Caco-2 (cell line): ENCODE measurements around the gene FHAD1. TPM values are rescaled to one million over a fixed set of nuclear protein-coding genes. Genes with fewer than 3 reads are reported as not detected.

Source experiments
- BruUV-seq: library from RNA; stranded (reverse); fragments of 400-500 nt; replicated peaks from 2 replicates; lab custom pipeline; 2021; lab: Mats Ljungman, UMichigan
- CTCF ChIA-PET: fragments of 300-600 bp; sonication (Branson Sonifier 250); formaldehyde crosslinking; loops from one replicate; lab custom pipeline; 2022; ENCODE audit warnings: antibody characterized with exemption; lab: Charles Lee
- POLR2A ChIA-PET: fragments of 300-600 bp; sonication (Branson Sonifier 250); formaldehyde crosslinking; loops from one replicate; lab custom pipeline; 2022; ENCODE audit warnings: antibody characterized with exemption; lab: Charles Lee
- DNase-seq, 2 experiments: peaks; one replicate each; pipeline versions ENCODE4 v3.0.0 to v3.0.0-alpha.2; 2020 to 2022
- H3K27me3 ChIP-seq: replicated peaks from 2 replicates; pipeline ENCODE4 v1.6.0; 2011; ENCODE audit warnings: low read length; ENCODE audit not compliant: control insufficient read depth, insufficient read depth
- H3K36me3 ChIP-seq: 2 replicates; pipeline ENCODE4 v1.5.1; 2011; ENCODE audit warnings: low read length; ENCODE audit not compliant: control insufficient read depth, insufficient read depth
- H3K4me1 ChIP-seq: fragments of 250-450 bp; sonication (Bioruptor Pico); 2 replicates; pipeline ENCODE4 v1.5.1; 2020; ENCODE audit warnings: mild to moderate bottlenecking
- H3K4me3 ChIP-seq: 2 replicates; pipeline ENCODE4 v1.5.1; 2011; ENCODE audit warnings: low read depth, mild to moderate bottlenecking, control low read depth, low read length
- H3K9me3 ChIP-seq: fragments of 250-450 bp; sonication (Bioruptor Pico); 2 replicates; pipeline ENCODE4 v1.5.1; 2020; ENCODE audit warnings: mild to moderate bottlenecking, moderate library complexity
- H3K27ac Mint-ChIP-seq: one replicate; pipeline ENCODE4 v1.8.0; 2022; ENCODE audit warnings: mixed read lengths; ENCODE audit not compliant: unreplicated experiment
- H3K27me3 Mint-ChIP-seq: one replicate; pipeline ENCODE4 v1.8.0; 2022; ENCODE audit warnings: mixed read lengths; ENCODE audit not compliant: insufficient read depth, unreplicated experiment
- H3K36me3 Mint-ChIP-seq: one replicate; pipeline ENCODE4 v1.8.0; 2022; ENCODE audit warnings: mild to moderate bottlenecking, mixed read lengths; ENCODE audit not compliant: insufficient read depth, unreplicated experiment
- H3K4me1 Mint-ChIP-seq: one replicate; pipeline ENCODE4 v1.8.0; 2022; ENCODE audit warnings: low read depth, mixed read lengths; ENCODE audit not compliant: unreplicated experiment
- H3K4me3 Mint-ChIP-seq: one replicate; pipeline ENCODE4 v1.8.0; 2022; ENCODE audit warnings: mild to moderate bottlenecking, moderate library complexity, mixed read lengths; ENCODE audit not compliant: unreplicated experiment
- H3K9me3 Mint-ChIP-seq: one replicate; pipeline ENCODE4 v1.8.0; 2022; ENCODE audit warnings: mixed read lengths; ENCODE audit not compliant: unreplicated experiment
- CTCF ChIP-seq, 2 experiments: fragments of 200-600 bp in 1 of 2; IDR thresholded peaks; 1 replicate in 1 of 2; 2 replicates in 1 of 2; pipeline versions ENCODE4 v1.5.1 to v1.8.0; 2011 to 2022; ENCODE audit warnings: antibody characterized with exemption in 1 of 2, control low read depth in 1 of 2, inconsistent platforms in 1 of 2, low read depth in 1 of 2, low read length in 1 of 2, mild to moderate bottlenecking in 1 of 2, moderate library complexity in 1 of 2; ENCODE audit not compliant: insufficient read depth in 1 of 2, severe bottlenecking in 1 of 2, unreplicated experiment in 1 of 2
- intact Hi-C: fragments of 100-400 bp; cut with micrococcal nuclease; formaldehyde crosslinking; loops from one replicate; pipeline ENCODE4 v1.10.0; 2022; ENCODE audit not compliant: unreplicated experiment
- total RNA-seq: library from RNA; stranded (reverse); gene quantifications from 2 replicates; pipeline ENCODE4 v1.2.3, GENCODE V29; 2022

Gene FHAD1
- total RNA-seq, 1 experiment from 2014 or later, result 0.18 TPM

- H3K4me1 Mint-ChIP-seq, result no peaks in the 10 kb centered on the region
- H3K27ac Mint-ChIP-seq, result no peak overlapping the region
- H3K4me3 ChIP-seq, result no peak overlapping the region
- DNase-seq, result no peak
- H3K9me3 Mint-ChIP-seq, result no peaks in the 10 kb centered on the region
- no peaks in the 10 kb centered on the region for H3K27me3 ChIP-seq
- H3K36me3 ChIP-seq, result no peaks in the 10 kb centered on the region
- H3K4me1 ChIP-seq, result no peaks in the 10 kb centered on the region
- H3K9me3 ChIP-seq, result no peaks in the 10 kb centered on the region
- no peak overlapping the region for H3K4me3 Mint-ChIP-seq
- intact Hi-C loops, result no loop called here
- ChIA-PET POLR2A (no interaction called here), CTCF (no interaction called here)
- BruUV-seq, result no TSS peak
- no peak for TF ChIP-seq CTCF (IDR thresholded peaks at IDR 0.05; ENCODE audit: insufficient read depth in 1 of 2, low read depth in 1 of 2, low read length in 1 of 2, severe bottlenecking in 1 of 2, unreplicated experiment in 1 of 2)
- H3K27me3 Mint-ChIP-seq, result no peaks in the 10 kb centered on the region
- no peaks in the 10 kb centered on the region for H3K36me3 Mint-ChIP-seq
Observed at GRCh38 chr1:15380601-15381508, 133.8 kb downstream of the FHAD1 start.

DNA sequence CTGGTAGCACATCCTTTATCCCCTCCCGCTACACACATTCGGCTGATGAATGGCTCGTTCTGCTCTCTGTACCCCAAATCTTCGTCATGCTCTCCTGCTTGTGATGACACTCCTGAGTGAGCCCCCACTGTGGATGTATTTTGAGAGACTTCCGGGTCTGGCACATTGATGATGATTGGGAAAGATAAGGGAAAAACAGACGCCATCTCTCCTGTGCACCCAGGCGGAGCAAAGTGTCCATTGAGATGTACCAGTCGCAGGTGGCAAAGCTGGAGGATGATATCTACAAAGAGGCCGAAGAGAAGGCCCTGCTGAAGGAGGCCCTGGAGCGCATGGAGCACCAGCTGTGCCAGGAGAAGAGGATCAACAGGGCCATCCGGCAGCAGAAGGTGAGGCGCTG is 134.8 kb downstream of the FHAD1 start:
- ChIA-PET POLR2A (no interaction called here), CTCF (no interaction called here)
- H3K27me3 Mint-ChIP-seq, result no peaks in the 10 kb centered on the region
- H3K27ac Mint-ChIP-seq, result no peak overlapping the region
- BruUV-seq, result no TSS peak
- DNase-seq, result no peak
- H3K4me3 Mint-ChIP-seq, result no peak overlapping the region
- H3K36me3 Mint-ChIP-seq, result no peaks in the 10 kb centered on the region
- Histone ChIP-seq H3K9me3 (no peaks in the 10 kb centered on the region), H3K4me3 (no peak overlapping the region), H3K4me1 (no peaks in the 10 kb centered on the region), H3K36me3 (no peaks in the 10 kb centered on the region), H3K27me3 (no peaks in the 10 kb centered on the region)
- intact Hi-C loops, result no loop called here
- no peak for TF ChIP-seq CTCF (IDR thresholded peaks at IDR 0.05; ENCODE audit: insufficient read depth in 1 of 2, low read depth in 1 of 2, low read length in 1 of 2, severe bottlenecking in 1 of 2, unreplicated experiment in 1 of 2)
- H3K9me3 Mint-ChIP-seq, result no peaks in the 10 kb centered on the region
- H3K4me1 Mint-ChIP-seq, result no peaks in the 10 kb centered on the region

DNA sequence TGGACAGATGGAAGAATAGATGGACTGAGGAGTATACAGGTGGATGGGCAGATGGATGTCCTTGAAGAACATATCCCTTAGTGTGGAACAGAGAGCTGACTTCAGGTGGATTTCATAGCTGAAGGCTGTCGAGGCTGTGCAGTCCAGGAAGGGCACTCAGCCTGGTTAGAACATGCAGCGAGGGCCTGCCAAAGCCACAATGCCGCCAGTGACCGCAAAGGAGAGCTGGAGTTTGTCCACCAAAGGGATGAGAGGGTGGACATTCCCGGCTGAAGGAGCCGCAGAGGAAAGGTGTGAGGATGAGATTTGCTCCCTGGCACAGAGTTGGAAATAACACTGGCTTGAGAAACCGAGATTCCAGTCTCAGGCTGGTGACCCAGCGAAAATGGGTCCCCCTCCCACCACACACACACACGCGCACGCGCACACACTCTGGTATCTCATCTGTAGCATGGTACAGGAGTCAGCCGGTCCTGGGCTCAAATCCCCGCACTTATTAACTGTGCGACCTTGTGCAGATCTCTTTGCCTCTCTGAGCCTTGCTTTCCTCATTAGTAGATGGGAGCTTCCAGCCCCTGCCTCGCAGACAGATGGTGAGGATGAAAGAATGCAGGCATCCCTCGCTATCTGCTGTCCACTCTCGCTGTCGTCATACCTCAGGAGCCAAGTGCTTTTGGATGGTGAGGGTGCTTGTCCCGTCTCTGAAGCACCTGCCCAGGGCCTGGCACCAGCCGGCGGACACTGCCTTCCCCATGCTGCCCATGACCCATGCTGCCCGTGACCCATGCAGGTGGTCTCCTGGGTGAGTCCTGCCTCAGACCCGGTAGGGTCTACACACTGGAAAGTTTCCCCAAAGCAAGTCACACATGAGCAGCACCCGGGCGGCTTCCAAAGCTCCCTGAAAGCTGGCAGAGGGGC is 135.8 kb downstream of the FHAD1 start:
- Histone ChIP-seq H3K4me3 (no peak overlapping the region), H3K4me1 (no peaks in the 10 kb centered on the region), H3K36me3 (no peaks in the 10 kb centered on the region), H3K27me3 (no peaks in the 10 kb centered on the region), H3K9me3 (no peaks in the 10 kb centered on the region)
- Mint-ChIP-seq H3K9me3 (no peaks in the 10 kb centered on the region), H3K4me3 (no peak overlapping the region), H3K27ac (no peak overlapping the region), H3K4me1 (no peaks in the 10 kb centered on the region), H3K36me3 (no peaks in the 10 kb centered on the region), H3K27me3 (no peaks in the 10 kb centered on the region)
- DNase-seq, result no peak
- ChIA-PET CTCF (no interaction called here), POLR2A (no interaction called here)
- no peak for TF ChIP-seq CTCF (IDR thresholded peaks at IDR 0.05; ENCODE audit: insufficient read depth in 1 of 2, low read depth in 1 of 2, low read length in 1 of 2, severe bottlenecking in 1 of 2, unreplicated experiment in 1 of 2)
- no TSS peak for BruUV-seq
- intact Hi-C loops, result no loop called here
